Mesenchymal stem cell (in vitro differentiated cells and primary cell): ENCODE data around the gene FCN3.

Source experiments
- DNase-seq: peaks from one replicate; pipeline ENCODE4 v3.0.0-alpha.2; 2013
- H2AFZ ChIP-seq: one replicate; pipeline ENCODE4 v1.6.1; 2013; ENCODE audit warnings: low read depth, mild to moderate bottlenecking, control low read depth, inconsistent platforms, low read length, moderate library complexity
- H2AK5ac ChIP-seq: 2 replicates; pipeline ENCODE4 v1.6.1; 2013; ENCODE audit warnings: low read length, moderate library complexity, mild to moderate bottlenecking, inconsistent platforms; ENCODE audit not compliant: severe bottlenecking
- H2BK120ac ChIP-seq: one replicate; pipeline ENCODE4 v1.6.1; 2013; ENCODE audit warnings: low read depth, mild to moderate bottlenecking, inconsistent platforms, low read length, moderate library complexity
- H2BK12ac ChIP-seq, 2 experiments: one replicate each; pipeline ENCODE4 v1.6.1; 2013; ENCODE audit warnings: inconsistent platforms in 2 of 2, low read length in 2 of 2, mild to moderate bottlenecking in 2 of 2, moderate library complexity in 2 of 2, control low read depth in 1 of 2
- H2BK15ac ChIP-seq: one replicate; pipeline ENCODE4 v1.6.1; 2013; ENCODE audit warnings: mild to moderate bottlenecking, low read depth, inconsistent platforms; ENCODE audit not compliant: poor library complexity, severe bottlenecking
- H2BK5ac ChIP-seq: 2 replicates; pipeline ENCODE4 v1.6.1; 2013; ENCODE audit warnings: low read depth, mild to moderate bottlenecking, low read length, control low read depth, inconsistent platforms; ENCODE audit not compliant: poor library complexity, severe bottlenecking
- H3K14ac ChIP-seq, 2 experiments: one replicate each; pipeline ENCODE4 v1.6.1; 2013; ENCODE audit warnings: inconsistent platforms in 2 of 2, low read length in 2 of 2, control low read depth in 1 of 2, mild to moderate bottlenecking in 1 of 2, moderate library complexity in 1 of 2
- H3K18ac ChIP-seq, 2 experiments: one replicate each; pipeline ENCODE4 v1.6.1; 2013; ENCODE audit warnings: inconsistent platforms in 2 of 2, low read length in 2 of 2, control low read depth in 1 of 2, low read depth in 1 of 2, mild to moderate bottlenecking in 1 of 2
- H3K23ac ChIP-seq, 2 experiments: one replicate each; pipeline ENCODE4 v1.6.1; 2013; ENCODE audit warnings: inconsistent platforms in 2 of 2, low read length in 2 of 2, mild to moderate bottlenecking in 2 of 2, moderate library complexity in 2 of 2, control low read depth in 1 of 2
- H3K27ac ChIP-seq: 2 replicates; pipeline ENCODE4 v1.5.1; 2013; ENCODE audit warnings: mild to moderate bottlenecking, moderate library complexity, low read length, control low read depth, inconsistent platforms; ENCODE audit not compliant: poor library complexity, severe bottlenecking
- H3K27me3 ChIP-seq, 2 experiments: 2 replicates each; pipeline versions ENCODE4 v1.6.1 to v1.7.0; 2013; ENCODE audit warnings: low read length in 2 of 2, mild to moderate bottlenecking in 2 of 2, moderate library complexity in 2 of 2, control low read depth in 1 of 2, inconsistent platforms in 1 of 2; ENCODE audit not compliant: control insufficient read depth in 1 of 2, insufficient read depth in 1 of 2
- H3K36me3 ChIP-seq, 2 experiments: 2 replicates each; pipeline versions ENCODE4 v1.6.1 to v1.7.0; 2013; ENCODE audit warnings: low read length in 2 of 2, control low read depth in 1 of 2, inconsistent platforms in 1 of 2, low read depth in 1 of 2, mild to moderate bottlenecking in 1 of 2; ENCODE audit not compliant: insufficient read depth in 2 of 2, control insufficient read depth in 1 of 2
- H3K4ac ChIP-seq, 2 experiments: one replicate each; pipeline ENCODE4 v1.6.1; 2013; ENCODE audit warnings: inconsistent platforms in 2 of 2, low read length in 2 of 2, mild to moderate bottlenecking in 2 of 2, moderate library complexity in 2 of 2, control low read depth in 1 of 2, low read depth in 1 of 2
- H3K4me1 ChIP-seq: 2 replicates; pipeline ENCODE4 v1.6.1; 2013; ENCODE audit warnings: low read depth, low read length, control low read depth; ENCODE audit not compliant: control insufficient read depth, insufficient read depth
- H3K4me2 ChIP-seq: 2 replicates; pipeline ENCODE4 v1.6.1; 2013; ENCODE audit warnings: low read length, mild to moderate bottlenecking, inconsistent platforms; ENCODE audit not compliant: poor library complexity, severe bottlenecking
- H3K4me3 ChIP-seq, 2 experiments: 2 replicates each; pipeline versions ENCODE4 v1.5.1 to v1.7.0; 2013; ENCODE audit warnings: low read length in 2 of 2, mild to moderate bottlenecking in 2 of 2, control low read depth in 1 of 2, low read depth in 1 of 2; ENCODE audit not compliant: insufficient read depth in 1 of 2
- H3K79me1 ChIP-seq: replicated peaks from 2 replicates; pipeline ENCODE4 v1.6.1; 2013; ENCODE audit warnings: mild to moderate bottlenecking, control low read depth, low read length, inconsistent platforms; ENCODE audit not compliant: poor library complexity, severe bottlenecking
- H3K9ac ChIP-seq: 2 replicates; pipeline ENCODE4 v1.7.0; 2013; ENCODE audit warnings: mild to moderate bottlenecking, low read length, moderate library complexity
- H3K9me3 ChIP-seq: 2 replicates; pipeline ENCODE4 v1.7.0; 2013; ENCODE audit warnings: mild to moderate bottlenecking, low read length; ENCODE audit not compliant: control insufficient read depth
- H4K8ac ChIP-seq: one replicate; pipeline ENCODE4 v1.6.1; 2013; ENCODE audit warnings: inconsistent platforms, mild to moderate bottlenecking, low read length, moderate library complexity
- H4K91ac ChIP-seq: one replicate; pipeline ENCODE4 v1.6.1; 2013; ENCODE audit warnings: mild to moderate bottlenecking, low read length, inconsistent platforms
- WGBS: methylation state at CpG from one replicate; pipeline ENCODE4 v1.1.7; 2013; ENCODE audit warnings: mixed read lengths; 5-methylcytosine and 5-hydroxymethylcytosine counted together

Gene FCN3

DNA sequence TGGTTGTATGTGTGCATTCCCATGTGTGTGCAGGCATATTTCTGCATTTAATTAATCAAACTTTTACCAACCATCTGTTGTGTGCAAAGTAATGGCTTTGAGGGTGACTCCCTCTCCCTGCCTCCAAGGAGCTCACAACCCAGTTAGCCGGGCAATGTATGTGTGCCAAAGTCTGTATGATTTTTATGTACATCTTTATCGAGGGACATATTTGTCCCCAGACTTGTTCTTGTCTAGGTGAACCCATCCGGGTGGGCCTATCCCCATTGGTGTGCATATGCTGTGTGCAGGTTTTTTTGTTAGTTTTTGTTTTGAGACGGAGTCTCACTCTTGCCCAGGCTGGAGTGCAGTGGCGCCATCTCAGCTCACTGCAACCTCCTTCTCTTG lies 31.0 kb downstream of the FCN3 start:
- Histone ChIP-seq H3K36me3 (peaks cover 0 to 8% of the 10 kb centered on the region in 2 experiments), H2AK5ac (no peak overlapping the region), H4K8ac (peak overlapping the region; percentile 48), H3K79me1 (no peaks in the 10 kb centered on the region), H2BK15ac (no peak overlapping the region), H3K18ac (no peak overlapping the region), H2AFZ (no peak overlapping the region), H4K91ac (no peak overlapping the region), H2BK12ac (no peak overlapping the region), H3K9ac (no peak overlapping the region), H2BK120ac (no peak overlapping the region), H3K23ac (no peak overlapping the region), H3K4ac (no peak overlapping the region), H3K4me1 (peaks cover 37% of the 10 kb centered on the region), H3K9me3 (no peaks in the 10 kb centered on the region), H3K4me3 (no peak overlapping the region), H3K14ac (no peak overlapping the region), H2BK5ac (no peak overlapping the region), H3K27ac (no peak overlapping the region), H3K4me2 (no peak overlapping the region), H3K27me3 (peaks cover 0 to 7% of the 10 kb centered on the region in 2 experiments)
- WGBS, result 96% methylated on average over 5 of the region's 5 CpGs
- no peak for DNase-seq

- Histone ChIP-seq H3K4me2 (no peak overlapping the region), H3K4ac (no peak overlapping the region), H2BK12ac (peak overlapping the region; percentile 9 to 72), H2BK5ac (no peak overlapping the region), H3K18ac (peak overlapping the region in 1 of 2 experiments; percentile 1), H3K27me3 (peaks cover 0 to 7% of the 10 kb centered on the region in 2 experiments), H2AFZ (no peak overlapping the region), H3K79me1 (no peaks in the 10 kb centered on the region), H3K9me3 (no peaks in the 10 kb centered on the region), H2BK15ac (peak overlapping the region; percentile 34), H3K4me1 (peaks cover 37% of the 10 kb centered on the region), H3K9ac (no peak overlapping the region), H3K27ac (no peak overlapping the region), H3K4me3 (no peak overlapping the region), H2AK5ac (peak overlapping the region; percentile 45), H4K91ac (peak overlapping the region; percentile 57), H2BK120ac (no peak overlapping the region), H3K14ac (no peak overlapping the region), H3K23ac (no peak overlapping the region), H4K8ac (peak overlapping the region; percentile 48), H3K36me3 (peaks cover 0 to 11% of the 10 kb centered on the region in 2 experiments)
- no peak for DNase-seq
- 81% methylated on average over 29 of the region's 31 CpGs for WGBS
These were observed 31.6 kb downstream of the FCN3 start for GRCh38 chr1:27342778-27343638.

GRCh38 chr1:27342391-27342777 lies 32.2 kb downstream of the FCN3 start:
- Histone ChIP-seq H3K4me3 (no peak overlapping the region), H3K36me3 (peaks cover 0 to 11% of the 10 kb centered on the region in 2 experiments), H4K8ac (no peak overlapping the region), H2BK15ac (no peak overlapping the region), H3K14ac (no peak overlapping the region), H3K4me1 (peaks cover 36% of the 10 kb centered on the region), H3K23ac (no peak overlapping the region), H2BK120ac (no peak overlapping the region), H3K9ac (no peak overlapping the region), H2AK5ac (peak overlapping the region; percentile 18), H3K4me2 (peak overlapping the region; percentile 67), H2BK5ac (no peak overlapping the region), H2AFZ (no peak overlapping the region), H3K4ac (no peak overlapping the region), H3K9me3 (no peaks in the 10 kb centered on the region), H2BK12ac (peak overlapping the region in 1 of 2 experiments; percentile 12), H3K27me3 (peaks cover 0 to 3% of the 10 kb centered on the region in 2 experiments), H4K91ac (peak overlapping the region; percentile 48), H3K27ac (no peak overlapping the region), H3K18ac (peak overlapping the region in 1 of 2 experiments; percentile 42), H3K79me1 (no peaks in the 10 kb centered on the region)
- WGBS, result 89% methylated on average over 8 of the region's 8 CpGs
- no peak for DNase-seq

GRCh38 chr1:27341525-27342252 lies 32.9 kb downstream of the FCN3 start, which contains the start of gene SYTL1:
Gene SYTL1 (plus strand): TSS chr1:27342022. CDS start chr1:27345335, 3,313 bp downstream.
- peak within 1 kb of the TSS in 1 of 2 experiments; percentile 34 for H3K4ac ChIP-seq
- WGBS, result 29% methylated on average over 22 of the region's 22 CpGs
- no peaks in the 10 kb centered on the region for H3K79me1 ChIP-seq

More at GRCh38 chr1:27341525-27342252, 32.9 kb downstream of the FCN3 start, which contains the start of gene SYTL1:
- H4K91ac ChIP-seq, result peak within 1 kb of the TSS; percentile 88
- H3K4me1 ChIP-seq, result peaks cover 33% of the 10 kb centered on the region
- H2BK12ac ChIP-seq, result peak within 1 kb of the TSS; percentile 9 to 65
- peak within 1 kb of the TSS in 1 of 2 experiments; percentile 48 for H3K23ac ChIP-seq
- H3K4me2 ChIP-seq, result peak within 1 kb of the TSS; percentile 67
- peaks cover 2 to 13% of the 10 kb centered on the region in 2 experiments for H3K36me3 ChIP-seq
- H2AFZ ChIP-seq, result no peak within 1 kb of the TSS
- H3K4me3 ChIP-seq, result peak within 1 kb of the TSS in 1 of 2 experiments; percentile 41
- H3K9me3 ChIP-seq, result no peaks in the 10 kb centered on the region
- H2BK120ac ChIP-seq, result no peak within 1 kb of the TSS
- peak; percentile 69 for DNase-seq
- H3K18ac ChIP-seq, result peak within 1 kb of the TSS; percentile 1 to 42
- H2BK15ac ChIP-seq, result no peak within 1 kb of the TSS
- no peak within 1 kb of the TSS for H2BK5ac ChIP-seq
- H3K9ac ChIP-seq, result peak within 1 kb of the TSS; percentile 38
- no peak within 1 kb of the TSS for H3K27ac ChIP-seq
- H4K8ac ChIP-seq, result peak within 1 kb of the TSS; percentile 66
- H3K27me3 ChIP-seq, result no peaks in the 10 kb centered on the region
- H2AK5ac ChIP-seq, result peak within 1 kb of the TSS; percentile 46
- peak within 1 kb of the TSS in 1 of 2 experiments; percentile 69 for H3K14ac ChIP-seq
